GM18867 (cell line): ENCODE data around the gene RNF32.

Source experiments
- ATAC-seq: cut with Tn5 transposase; IDR thresholded peaks from one replicate; pipeline ENCODE4 v1.9.1; 2021; ENCODE audit warnings: mild to moderate bottlenecking, moderate library complexity; ENCODE audit not compliant: unreplicated experiment

Gene RNF32

GRCh38 chr7:156640257-156640948 lies at the start of gene RNF32:
RNF32 (plus strand) TSS chr7:156640774; CDS start chr7:156643878, 3,104 bp downstream.
- ATAC-seq: peak; percentile 85

GRCh38 chr7:156592155-156592884 lies 48.3 kb upstream of the RNF32 start:
- no peak for ATAC-seq

- no peak for ATAC-seq
Observed at GRCh38 chr7:156594283-156595080, 46.1 kb upstream of the RNF32 start.

- no peak for ATAC-seq
Observed at GRCh38 chr7:156600496-156600895, 40.1 kb upstream of the RNF32 start.

GRCh38 chr7:156602283-156602682 lies 38.3 kb upstream of the RNF32 start:
- no peak for ATAC-seq

- ATAC-seq: no peak
Observed at GRCh38 chr7:156603011-156603410, 37.6 kb upstream of the RNF32 start.

GRCh38 chr7:156603629-156604028 lies 36.9 kb upstream of the RNF32 start:
- ATAC-seq: no peak

- ATAC-seq: no peak
Observed at GRCh38 chr7:156604311-156604710, 36.3 kb upstream of the RNF32 start.

GRCh38 chr7:156604836-156605695 lies 35.5 kb upstream of the RNF32 start:
- ATAC-seq: no peak

GRCh38 chr7:156606135-156606534 lies 34.4 kb upstream of the RNF32 start:
- no peak for ATAC-seq

GRCh38 chr7:156606691-156607331 lies 33.8 kb upstream of the RNF32 start:
- ATAC-seq: no peak

- ATAC-seq: no peak
Observed at GRCh38 chr7:156607332-156608172, 33.0 kb upstream of the RNF32 start.

- ATAC-seq: no peak
Observed at GRCh38 chr7:156608173-156608478, 32.4 kb upstream of the RNF32 start.

- no peak for ATAC-seq
Observed at GRCh38 chr7:156609010-156609877, 31.3 kb upstream of the RNF32 start.

GRCh38 chr7:156610130-156610529 lies 30.4 kb upstream of the RNF32 start:
- no peak for ATAC-seq

GRCh38 chr7:156610601-156611000 lies 30.0 kb upstream of the RNF32 start:
- ATAC-seq: no peak

GRCh38 chr7:156611014-156612010 lies 29.3 kb upstream of the RNF32 start:
- ATAC-seq: no peak
